Measurements from ENCODE around the gene PPP2R5B.

Gene PPP2R5B

GRCh38 chr11:64890522-64890939, 34.0 kb upstream of the PPP2R5B start:
- no peak for DNase-seq

GRCh38 chr11:64891215-64891848, 33.2 kb upstream of the PPP2R5B start:
- no peak for DNase-seq

- DNase-seq, result no peak
Measured at GRCh38 chr11:64891880-64892279, 32.6 kb upstream of the PPP2R5B start.

GRCh38 chr11:64892411-64892831, 32.1 kb upstream of the PPP2R5B start:
- no peak for DNase-seq

- no peak for DNase-seq
Measured at GRCh38 chr11:64892838-64893193, 31.7 kb upstream of the PPP2R5B start.

GRCh38 chr11:64893194-64894069, 31.1 kb upstream of the PPP2R5B start:
- no peak for DNase-seq

- peak; percentile 87 for DNase-seq
Measured at GRCh38 chr11:64894070-64894811, 30.2 kb upstream of the PPP2R5B start.

- DNase-seq, result no peak
Measured at GRCh38 chr11:64894812-64895452, 29.6 kb upstream of the PPP2R5B start.

GRCh38 chr11:64896448-64897022, 28.0 kb upstream of the PPP2R5B start:
- no peak for DNase-seq

GRCh38 chr11:64897381-64898075, 27.0 kb upstream of the PPP2R5B start:
- no peak for DNase-seq

- no peak for DNase-seq
Measured at GRCh38 chr11:64898076-64898445, 26.4 kb upstream of the PPP2R5B start.

- DNase-seq, result no peak
Measured at GRCh38 chr11:64898541-64898940, 25.9 kb upstream of the PPP2R5B start.

GRCh38 chr11:64900263-64900678, 24.2 kb upstream of the PPP2R5B start:
- DNase-seq, result peak; percentile 59

- DNase-seq, result no peak
Measured at GRCh38 chr11:64900774-64901173, 23.7 kb upstream of the PPP2R5B start.

- DNase-seq, result no peak
Measured at GRCh38 chr11:64902102-64902900, 22.2 kb upstream of the PPP2R5B start.

GRCh38 chr11:64903291-64903833, 21.1 kb upstream of the PPP2R5B start:
- no peak for DNase-seq

- DNase-seq, result no peak
Measured at GRCh38 chr11:64905516-64906313, 18.8 kb upstream of the PPP2R5B start.

GRCh38 chr11:64906314-64906635, 18.2 kb upstream of the PPP2R5B start:
- no peak for DNase-seq

GRCh38 chr11:64908766-64909165, 15.7 kb upstream of the PPP2R5B start:
- DNase-seq, result no peak

- DNase-seq, result no peak
Measured at GRCh38 chr11:64909653-64910343, 14.7 kb upstream of the PPP2R5B start.

Data from activated T-cell treated with anti-CD3 and anti-CD28 coated beads for 4 hours (primary cell).